HEK293T (cell line): Measurements from ENCODE around the gene ENTREP1.
"Not testable (repeated sequence)": the region's sequence is repeated elsewhere in the genome, so short reads cannot be mapped to it uniquely, and the experiment has no call there.

Experiments
- ARNT ChIP-seq: fragments of 450-650 bp; IDR thresholded peaks from 2 replicates; pipeline ENCODE4 v1.6.1; 2017; ENCODE audit warnings: mild to moderate bottlenecking
- BHLHE40 ChIP-seq: fragments of 450-650 bp; IDR thresholded peaks from 2 replicates; pipeline ENCODE4 v1.6.1; 2016; ENCODE audit warnings: mild to moderate bottlenecking, moderate library complexity, borderline replicate concordance
- ELF4 ChIP-seq: fragments of 450-650 bp; IDR thresholded peaks from 2 replicates; pipeline ENCODE4 v1.6.1; 2017; ENCODE audit warnings: antibody characterized with exemption
- FOXA1 ChIP-seq: fragments of 450-650 bp; IDR thresholded peaks from 2 replicates; pipeline ENCODE4 v1.6.1; 2016; ENCODE audit warnings: mild to moderate bottlenecking
- FOXK2 ChIP-seq: fragments of 450-650 bp; IDR thresholded peaks from 2 replicates; pipeline ENCODE4 v1.6.1; 2016; ENCODE audit warnings: mild to moderate bottlenecking
- HDGF ChIP-seq: fragments of 450-650 bp; IDR thresholded peaks from 2 replicates; pipeline ENCODE4 v1.6.1; 2017; ENCODE audit warnings: antibody characterized with exemption, borderline replicate concordance
- L3MBTL2 ChIP-seq: fragments of 450-650 bp; conservative IDR thresholded peaks from 2 replicates; pipeline ENCODE4 v1.6.1; 2016; ENCODE audit warnings: mild to moderate bottlenecking
- PKNOX1 ChIP-seq: fragments of 450-650 bp; IDR thresholded peaks from 2 replicates; pipeline ENCODE4 v1.6.1; 2016
- SP1 ChIP-seq: fragments of 450-650 bp; IDR thresholded peaks from 2 replicates; pipeline ENCODE4 v1.6.1; 2017
- TARDBP ChIP-seq: fragments of 450-650 bp; IDR thresholded peaks from 2 replicates; pipeline ENCODE4 v1.6.1; 2016
- ZNF384 ChIP-seq: fragments of 450-650 bp; IDR thresholded peaks from 2 replicates; pipeline ENCODE4 v1.6.1; 2016

GRCh38 chr9:69306895-69307445 lies 18.0 kb upstream of the ENTREP1 start:
- not testable (repeated sequence) for TF ChIP-seq ZNF384, ARNT, HDGF, PKNOX1, FOXK2, FOXA1, BHLHE40, SP1, TARDBP, L3MBTL2, ELF4
